Testis (tissue), 2 donors: Measurements from ENCODE around the gene RPS27L.

Experiments
- CTCF ChIP-seq, 3 experiments: fragments of 450-650 bp in 2 of 3; fragments of 200-600 bp in 1 of 3; sonication (generic) in 1 of 3; IDR thresholded peaks; one replicate each; pipeline ENCODE4 v1.5.1; 2016 to 2019; ENCODE audit warnings: antibody characterized with exemption in 3 of 3, mild to moderate bottlenecking in 2 of 3, moderate library complexity in 1 of 3
- POLR2A ChIP-seq: fragments of 450-650 bp; IDR thresholded peaks from one replicate; pipeline ENCODE4 v1.6.1; 2017; ENCODE audit warnings: antibody characterized with exemption, mild to moderate bottlenecking, moderate library complexity

DNA sequence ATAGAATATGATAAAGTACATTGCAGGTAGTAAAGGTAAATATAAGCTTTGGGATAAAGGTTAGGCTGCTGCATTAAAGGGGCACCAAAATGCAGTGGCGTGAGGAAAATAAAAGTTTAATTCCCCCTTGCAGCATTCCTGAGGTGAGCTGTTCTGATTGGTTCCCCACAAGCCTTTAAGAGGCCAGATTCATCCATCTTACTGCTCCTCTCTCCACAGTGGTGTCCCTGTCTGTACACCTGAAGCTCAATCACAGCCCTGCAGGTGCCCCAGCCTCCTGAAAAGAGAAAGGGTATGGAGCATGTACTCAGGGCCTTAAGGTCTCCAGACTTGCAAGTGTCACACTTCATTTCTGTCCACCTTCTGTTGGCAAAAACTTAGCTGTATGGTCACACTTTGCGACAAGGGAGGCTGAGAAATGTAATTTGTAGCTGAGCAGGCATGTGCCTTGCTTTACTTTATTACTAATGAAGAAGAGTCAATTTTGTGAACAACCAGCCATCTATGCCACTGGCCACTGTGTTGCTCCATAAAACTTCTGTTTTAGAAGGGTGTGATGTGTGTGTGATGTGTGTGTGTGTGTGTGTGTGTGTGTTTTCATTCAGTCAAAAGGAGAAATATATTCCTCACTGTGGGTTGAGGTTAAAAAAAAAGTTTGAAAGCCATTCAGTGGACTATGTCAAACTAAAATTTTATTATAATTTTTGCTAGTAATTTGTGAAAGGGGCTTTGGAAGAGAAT, 22.9 kb downstream of the RPS27L start:
- TF ChIP-seq POLR2A: no peak
- TF ChIP-seq CTCF (IDR thresholded peaks at IDR 0.05): no peak
